OCI-LY3 (cell line): ENCODE data around the gene MED26.

ENCODE experiments used
- CTCF ChIP-seq: fragments of 200-600, 300-600 bp; sonication (generic); IDR thresholded peaks from 2 replicates; pipeline ENCODE4 v1.5.1; 2014; ENCODE audit warnings: antibody characterized with exemption, low read length, low read depth
- EZH2phosphoT487 ChIP-seq: fragments of 200-600 bp; shearing (Covaris generic); IDR thresholded peaks from 2 replicates; pipeline ENCODE4 v1.6.1; 2018; ENCODE audit warnings: antibody characterized with exemption, mixed run types, low read depth

DNA sequence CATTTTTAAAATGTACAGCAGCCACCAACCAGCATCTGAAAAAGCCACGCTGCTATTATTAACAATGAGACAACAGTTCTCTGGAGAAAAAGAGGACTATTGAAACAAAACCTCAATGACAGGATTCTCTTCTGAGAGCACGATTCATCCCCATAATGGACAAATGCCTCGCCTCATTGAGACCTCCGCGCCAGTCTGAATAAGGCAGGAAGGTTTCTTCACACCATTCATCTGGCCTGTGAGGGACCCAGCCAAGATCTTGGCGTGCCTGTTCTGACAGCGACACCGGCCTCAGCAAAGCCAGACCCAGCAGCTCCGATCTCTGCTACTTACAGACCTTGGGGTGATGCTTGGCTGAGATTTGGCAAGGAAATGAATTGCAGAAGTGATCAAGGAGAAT lies 17.1 kb upstream of the MED26 start:
- TF ChIP-seq CTCF (no peak), EZH2phosphoT487 (no peak)
